ENCODE results near the gene FLACC1. TPM values are rescaled to one million over a fixed set of nuclear protein-coding genes. Genes with fewer than 3 reads are reported as not detected.

The FLACC1 gene
- total RNA-seq, 1 donor from 2014 or later: 6.5 TPM

Other genes starting within 250 kb of the FLACC1 start
- 218 TPM for gene CFLAR, start 241.2 kb downstream of the FLACC1 start, total RNA-seq
- gene CASP10, start 174.2 kb downstream of the FLACC1 start, total RNA-seq: 6.2 TPM
- gene CASP8, start 96.8 kb downstream of the FLACC1 start, total RNA-seq: 3.1 TPM
- gene TRAK2, start 94.1 kb upstream of the FLACC1 start, total RNA-seq: 163 TPM
- gene STRADB, start 94.4 kb upstream of the FLACC1 start, total RNA-seq: 79.1 TPM